SH-SY5Y (cell line): ENCODE measurements around the gene UNC13B.

Source experiments
- GATA2 ChIP-seq: IDR thresholded peaks from 2 replicates; pipeline ENCODE4 v1.6.1; 2011; ENCODE audit warnings: mild to moderate bottlenecking, low read depth, low read length
- GATA3 ChIP-seq: IDR thresholded peaks from 2 replicates; pipeline ENCODE4 v1.6.1; 2011; ENCODE audit warnings: low read depth, mild to moderate bottlenecking, low read length, moderate library complexity

DNA sequence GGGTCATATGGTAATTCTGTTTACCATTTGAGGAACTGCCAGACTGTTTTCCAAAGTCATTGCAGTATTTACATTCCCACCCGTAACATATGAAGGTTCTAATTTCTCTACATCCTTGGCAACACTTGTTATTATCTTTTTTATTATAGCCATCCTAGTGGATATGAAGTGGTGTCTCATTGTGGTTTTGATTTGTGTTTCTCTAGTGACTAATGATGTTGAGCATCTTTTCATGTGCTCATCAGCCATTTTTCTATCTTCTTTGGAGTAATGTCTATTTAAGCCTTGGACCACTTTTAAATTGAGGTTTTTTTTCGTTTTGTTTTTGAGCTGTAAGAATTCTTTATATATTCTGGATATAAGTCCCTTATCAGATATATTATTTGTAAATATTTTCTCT is 195.3 kb downstream of the UNC13B start:
- no peak for TF ChIP-seq GATA2
- TF ChIP-seq GATA3 = no peak
